ENCODE results near the gene PRUNE2. TPM values are rescaled to one million over a fixed set of nuclear protein-coding genes. Genes with fewer than 3 reads are reported as not detected.

Gene PRUNE2
- total RNA-seq, 1 experiment from 2014 or later, result 0.48 TPM

DNA sequence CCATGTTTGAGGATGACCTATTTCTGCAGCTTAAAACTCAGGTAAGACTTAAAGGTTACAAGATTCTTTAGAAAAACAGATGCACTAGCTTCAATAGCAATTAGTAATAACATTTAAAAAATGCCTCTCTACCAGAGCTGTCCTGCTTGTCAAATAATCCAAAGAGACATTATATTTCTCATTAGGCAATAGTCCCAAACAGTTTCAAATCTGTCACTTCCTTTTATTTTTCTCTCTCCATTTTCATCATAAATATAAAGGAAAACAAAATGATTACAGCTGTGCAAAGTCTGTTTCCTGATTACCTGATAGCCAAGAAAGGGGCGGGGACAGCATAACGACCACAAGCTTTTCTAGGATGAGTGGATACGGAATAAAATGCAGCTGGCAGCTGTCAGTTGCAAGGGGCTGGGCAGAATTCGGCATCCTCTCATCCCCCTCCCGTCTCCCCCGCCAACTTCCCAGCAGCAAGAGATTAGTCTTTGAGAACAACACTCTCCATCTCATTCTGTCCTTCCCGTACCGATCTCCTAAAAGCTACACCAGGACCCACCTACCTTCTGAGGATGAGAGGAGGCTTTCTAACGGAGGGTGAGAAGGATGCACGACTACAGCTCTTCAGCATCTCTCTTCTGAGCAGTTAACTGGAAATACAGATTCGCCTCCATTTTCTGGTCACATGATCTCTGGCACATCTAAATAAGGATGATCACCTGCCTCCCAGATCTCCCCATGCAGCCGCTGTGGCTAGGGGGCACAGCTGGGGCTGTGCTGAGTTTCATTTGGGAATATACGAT is 214.2 kb downstream of the PRUNE2 start:
- no peak for DNase-seq
- Histone ChIP-seq H4K20me1 (ENCODE audit: insufficient read depth, low read depth, low read length) (no peaks in the 10 kb centered on the region), H2AFZ (ENCODE audit: low read length) (peak overlapping the region; percentile 77), H3K4me1 (ENCODE audit: low read length) (no peaks in the 10 kb centered on the region), H3K9me3 (ENCODE audit: low read length) (no peaks in the 10 kb centered on the region), H3K9me2 (replicated peaks; ENCODE audit: insufficient read depth, low read length) (no peaks in the 10 kb centered on the region), H3K36me3 (ENCODE audit: insufficient read depth, low read length) (no peaks in the 10 kb centered on the region), H3K4me2 (ENCODE audit: low read depth, low read length, poor library complexity, severe bottlenecking) (peak overlapping the region; percentile 38), H3K27ac (ENCODE audit: low read length) (no peak overlapping the region), H3K4me3 (ENCODE audit: low read length) (peak overlapping the region; percentile 44; the same call in 1 of the 2 replicates), H3K79me2 (ENCODE audit: low read length) (no peaks in the 10 kb centered on the region), H3K27me3 (ENCODE audit: low read length) (no peaks in the 10 kb centered on the region), H3K9ac (ENCODE audit: low read length) (peak overlapping the region; percentile 26)

DNA sequence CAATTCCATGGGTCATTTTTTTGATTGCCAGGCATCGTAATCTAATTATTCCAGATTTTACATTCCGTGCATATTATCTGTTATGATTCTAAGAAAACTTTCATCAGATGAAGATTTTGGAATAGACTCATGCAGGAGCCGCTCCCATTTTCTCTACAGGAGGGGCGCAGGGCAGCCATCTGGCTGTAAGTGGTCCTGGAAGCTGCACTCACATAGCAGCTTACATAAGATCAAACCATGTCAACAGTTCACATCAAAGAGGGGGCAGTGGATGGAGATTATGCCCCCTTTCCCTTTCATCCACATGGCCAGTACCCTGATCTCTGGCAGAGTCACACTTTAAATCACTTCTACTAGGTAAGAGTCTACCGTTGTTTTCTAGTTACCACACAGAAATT is 214.9 kb downstream of the PRUNE2 start:
- Histone ChIP-seq H3K27me3 (ENCODE audit: low read length) (no peaks in the 10 kb centered on the region), H3K4me3 (ENCODE audit: low read length) (no peak overlapping the region), H2AFZ (ENCODE audit: low read length) (no peak overlapping the region), H4K20me1 (ENCODE audit: insufficient read depth, low read depth, low read length) (no peaks in the 10 kb centered on the region), H3K4me2 (ENCODE audit: low read depth, low read length, poor library complexity, severe bottlenecking) (no peak overlapping the region), H3K27ac (ENCODE audit: low read length) (no peak overlapping the region), H3K79me2 (ENCODE audit: low read length) (no peaks in the 10 kb centered on the region), H3K9me2 (replicated peaks; ENCODE audit: insufficient read depth, low read length) (no peaks in the 10 kb centered on the region), H3K4me1 (ENCODE audit: low read length) (no peaks in the 10 kb centered on the region), H3K9me3 (ENCODE audit: low read length) (no peaks in the 10 kb centered on the region), H3K9ac (ENCODE audit: low read length) (no peak overlapping the region), H3K36me3 (ENCODE audit: insufficient read depth, low read length) (no peaks in the 10 kb centered on the region)
- DNase-seq, result no peak

DNA sequence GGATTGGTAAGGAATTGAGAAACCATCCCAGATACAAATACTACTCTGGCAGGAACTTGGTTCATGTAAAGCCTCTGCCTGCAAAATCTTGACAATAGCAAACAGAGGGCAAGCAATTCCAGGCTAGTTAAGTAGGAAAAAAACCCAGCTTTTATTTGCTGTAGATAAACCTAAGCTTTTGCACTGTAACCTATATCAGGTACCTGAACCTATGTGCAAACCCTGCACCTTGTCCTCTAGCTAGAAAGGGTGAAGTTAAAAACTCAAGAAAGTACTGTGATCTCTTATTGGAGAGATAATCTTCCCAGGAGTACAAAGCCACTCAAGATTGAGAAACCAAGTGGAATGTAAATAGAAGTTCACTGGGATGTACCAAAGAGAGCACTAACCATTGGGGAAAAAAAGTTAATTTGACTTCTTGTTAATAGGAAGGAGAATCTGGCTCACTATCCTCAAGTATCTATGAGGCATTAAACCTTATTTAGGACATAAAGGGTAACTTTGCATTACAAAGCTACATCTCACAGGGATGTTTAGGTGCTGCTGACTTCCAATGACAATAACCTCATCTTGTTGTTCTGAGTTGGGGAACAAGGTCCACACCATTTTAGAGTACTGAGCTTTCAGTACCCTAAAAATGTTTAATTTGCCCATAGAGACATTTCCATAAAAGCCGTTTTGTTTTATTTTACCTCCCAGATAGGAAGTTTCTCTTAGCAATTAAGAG is 215.5 kb downstream of the PRUNE2 start:
- Histone ChIP-seq H3K9me3 (ENCODE audit: low read length) (no peaks in the 10 kb centered on the region), H3K36me3 (ENCODE audit: insufficient read depth, low read length) (no peaks in the 10 kb centered on the region), H3K4me1 (ENCODE audit: low read length) (no peaks in the 10 kb centered on the region), H3K9ac (ENCODE audit: low read length) (no peak overlapping the region), H3K4me2 (ENCODE audit: low read depth, low read length, poor library complexity, severe bottlenecking) (no peak overlapping the region), H3K79me2 (ENCODE audit: low read length) (no peaks in the 10 kb centered on the region), H2AFZ (ENCODE audit: low read length) (no peak overlapping the region), H4K20me1 (ENCODE audit: insufficient read depth, low read depth, low read length) (no peaks in the 10 kb centered on the region), H3K9me2 (replicated peaks; ENCODE audit: insufficient read depth, low read length) (no peaks in the 10 kb centered on the region), H3K27me3 (ENCODE audit: low read length) (no peaks in the 10 kb centered on the region), H3K4me3 (ENCODE audit: low read length) (no peak overlapping the region), H3K27ac (ENCODE audit: low read length) (no peak overlapping the region)
- DNase-seq, result no peak

DNA sequence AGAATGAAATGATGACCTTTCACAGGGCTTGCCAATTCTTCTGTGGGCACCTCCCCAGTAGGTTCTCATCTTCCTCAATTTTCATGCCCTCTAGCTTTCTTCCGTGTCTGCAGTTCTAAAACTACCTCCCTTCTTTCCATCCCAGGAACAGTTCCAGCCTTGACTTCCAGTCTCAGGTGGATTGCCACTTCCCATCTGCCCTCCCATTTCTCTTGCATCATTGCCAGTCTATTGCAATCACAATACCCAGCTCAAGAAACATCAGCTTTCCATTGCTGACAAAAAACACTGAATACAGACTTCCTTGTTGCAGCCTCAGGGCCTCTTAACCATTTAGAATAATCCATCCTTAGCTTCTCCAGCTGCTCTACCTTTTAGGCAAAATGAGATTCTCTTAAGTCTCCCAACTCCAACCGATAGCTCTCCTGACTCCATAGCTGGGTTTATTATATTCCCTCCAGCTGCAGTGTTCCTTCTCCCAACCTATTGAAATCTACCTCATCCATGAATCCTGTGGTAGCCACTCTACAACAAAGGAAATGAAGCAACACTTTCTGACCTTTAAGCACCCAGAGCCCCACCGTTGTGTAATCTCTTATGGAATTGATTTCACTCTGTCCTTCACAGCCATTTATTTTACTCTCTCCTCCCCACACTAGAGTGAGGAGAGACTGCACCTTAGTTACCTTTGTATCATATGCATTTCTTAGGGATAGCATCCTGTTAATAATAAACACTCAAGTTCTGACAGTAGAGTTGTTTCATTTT is 217.3 kb downstream of the PRUNE2 start:
- H3K9me3 ChIP-seq (ENCODE audit: low read length), result no peaks in the 10 kb centered on the region
- H3K9me2 ChIP-seq (replicated peaks; ENCODE audit: insufficient read depth, low read length), result no peaks in the 10 kb centered on the region
- H3K27me3 ChIP-seq (ENCODE audit: low read length), result no peaks in the 10 kb centered on the region
- H2AFZ ChIP-seq (ENCODE audit: low read length), result no peak overlapping the region
- no peak for DNase-seq
- H3K9ac ChIP-seq (ENCODE audit: low read length), result no peak overlapping the region
- H3K4me1 ChIP-seq (ENCODE audit: low read length), result no peaks in the 10 kb centered on the region
- no peak overlapping the region for H3K27ac ChIP-seq (ENCODE audit: low read length)
- no peaks in the 10 kb centered on the region for H3K79me2 ChIP-seq (ENCODE audit: low read length)
- H4K20me1 ChIP-seq (ENCODE audit: insufficient read depth, low read depth, low read length), result no peaks in the 10 kb centered on the region
- no peak overlapping the region for H3K4me2 ChIP-seq (ENCODE audit: low read depth, low read length, poor library complexity, severe bottlenecking)
- no peak overlapping the region for H3K4me3 ChIP-seq (ENCODE audit: low read length)
- no peaks in the 10 kb centered on the region for H3K36me3 ChIP-seq (ENCODE audit: insufficient read depth, low read length)

DNA sequence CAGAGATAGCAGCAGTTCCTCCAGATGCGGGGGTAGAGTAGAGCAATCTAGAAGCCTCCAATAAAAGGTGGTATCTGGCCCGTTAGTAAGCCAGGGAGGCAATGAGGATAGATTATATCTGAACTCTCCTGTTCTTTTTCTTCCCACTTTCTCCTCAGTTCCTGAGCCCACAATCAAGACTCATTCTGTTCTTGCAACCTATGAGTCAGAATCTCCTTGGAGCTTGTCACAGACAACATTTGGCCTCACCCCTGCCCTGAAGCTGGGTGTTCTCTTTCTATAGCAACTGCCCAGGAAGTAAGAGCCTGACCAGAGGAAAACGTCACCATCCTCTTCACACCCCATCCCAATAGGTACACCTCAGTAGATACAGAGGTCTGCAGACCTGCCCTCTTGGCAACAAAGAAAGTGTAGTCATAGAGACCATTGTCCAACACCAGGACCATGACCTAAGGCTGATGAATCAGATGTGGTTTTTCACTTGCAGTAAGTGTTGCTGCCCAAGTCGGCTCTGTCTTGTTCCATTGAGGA is 218.0 kb downstream of the PRUNE2 start:
- Histone ChIP-seq H3K27ac (ENCODE audit: low read length) (no peak overlapping the region), H3K9me2 (replicated peaks; ENCODE audit: insufficient read depth, low read length) (no peaks in the 10 kb centered on the region), H3K4me3 (ENCODE audit: low read length) (no peak overlapping the region), H2AFZ (ENCODE audit: low read length) (no peak overlapping the region), H3K36me3 (ENCODE audit: insufficient read depth, low read length) (no peaks in the 10 kb centered on the region), H3K9me3 (ENCODE audit: low read length) (no peaks in the 10 kb centered on the region), H3K27me3 (ENCODE audit: low read length) (no peaks in the 10 kb centered on the region), H3K4me2 (ENCODE audit: low read depth, low read length, poor library complexity, severe bottlenecking) (no peak overlapping the region), H3K79me2 (ENCODE audit: low read length) (no peaks in the 10 kb centered on the region), H3K4me1 (ENCODE audit: low read length) (no peaks in the 10 kb centered on the region), H3K9ac (ENCODE audit: low read length) (no peak overlapping the region), H4K20me1 (ENCODE audit: insufficient read depth, low read depth, low read length) (no peaks in the 10 kb centered on the region)
- no peak for DNase-seq

GRCh38 chr9:76686756-76687155 is 219.2 kb downstream of the PRUNE2 start:
- no peaks in the 10 kb centered on the region for H3K79me2 ChIP-seq (ENCODE audit: low read length)
- no peak overlapping the region for H3K9ac ChIP-seq (ENCODE audit: low read length)
- no peaks in the 10 kb centered on the region for H3K36me3 ChIP-seq (ENCODE audit: insufficient read depth, low read length)
- no peak overlapping the region for H2AFZ ChIP-seq (ENCODE audit: low read length)
- no peak for DNase-seq
- H3K4me1 ChIP-seq (ENCODE audit: low read length), result no peaks in the 10 kb centered on the region
- H3K9me2 ChIP-seq (replicated peaks; ENCODE audit: insufficient read depth, low read length), result no peaks in the 10 kb centered on the region
- no peaks in the 10 kb centered on the region for H3K27me3 ChIP-seq (ENCODE audit: low read length)
- no peak overlapping the region for H3K4me2 ChIP-seq (ENCODE audit: low read depth, low read length, poor library complexity, severe bottlenecking)
- no peak overlapping the region for H3K4me3 ChIP-seq (ENCODE audit: low read length)
- no peak overlapping the region for H3K27ac ChIP-seq (ENCODE audit: low read length)
- H4K20me1 ChIP-seq (ENCODE audit: insufficient read depth, low read depth, low read length), result no peaks in the 10 kb centered on the region
- H3K9me3 ChIP-seq (ENCODE audit: low read length), result no peaks in the 10 kb centered on the region

- no peak overlapping the region for H3K4me2 ChIP-seq (ENCODE audit: low read depth, low read length, poor library complexity, severe bottlenecking)
- no peaks in the 10 kb centered on the region for H3K4me1 ChIP-seq (ENCODE audit: low read length)
- no peak for DNase-seq
- no peaks in the 10 kb centered on the region for H3K79me2 ChIP-seq (ENCODE audit: low read length)
- H2AFZ ChIP-seq (ENCODE audit: low read length), result no peak overlapping the region
- no peaks in the 10 kb centered on the region for H3K36me3 ChIP-seq (ENCODE audit: insufficient read depth, low read length)
- no peaks in the 10 kb centered on the region for H3K9me3 ChIP-seq (ENCODE audit: low read length)
- H3K27me3 ChIP-seq (ENCODE audit: low read length), result no peaks in the 10 kb centered on the region; the same call in 1 of the 2 replicates
- H3K4me3 ChIP-seq (ENCODE audit: low read length), result no peak overlapping the region
- no peak overlapping the region for H3K9ac ChIP-seq (ENCODE audit: low read length)
- H4K20me1 ChIP-seq (ENCODE audit: insufficient read depth, low read depth, low read length), result no peaks in the 10 kb centered on the region
- H3K9me2 ChIP-seq (replicated peaks; ENCODE audit: insufficient read depth, low read length), result no peaks in the 10 kb centered on the region
- no peak overlapping the region for H3K27ac ChIP-seq (ENCODE audit: low read length)
Measured at GRCh38 chr9:76684213-76684612, 221.7 kb downstream of the PRUNE2 start.

DNA sequence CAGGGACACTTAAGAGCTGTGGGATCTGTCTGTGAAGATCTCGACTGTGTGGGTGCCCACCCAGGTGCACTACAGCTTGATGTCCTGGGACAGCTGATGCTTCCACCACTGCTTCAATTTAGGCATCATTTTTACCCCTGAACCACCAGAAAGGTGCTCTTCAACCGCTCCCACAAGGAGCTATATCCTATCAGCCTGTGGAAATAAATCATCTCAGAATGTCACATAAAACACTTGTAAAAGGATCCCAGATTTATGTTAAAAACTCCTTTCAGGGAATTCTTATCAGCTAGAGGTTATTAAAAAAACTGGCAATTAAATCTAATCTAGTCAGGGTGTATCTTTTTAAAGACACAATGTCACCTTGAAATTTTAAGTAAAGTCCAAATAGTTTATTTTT is 224.4 kb downstream of the PRUNE2 start:
- Histone ChIP-seq H3K4me1 (ENCODE audit: low read length) (no peaks in the 10 kb centered on the region), H3K79me2 (ENCODE audit: low read length) (no peaks in the 10 kb centered on the region), H3K9ac (ENCODE audit: low read length) (no peak overlapping the region), H3K4me3 (ENCODE audit: low read length) (no peak overlapping the region), H3K9me2 (replicated peaks; ENCODE audit: insufficient read depth, low read length) (no peaks in the 10 kb centered on the region), H3K27me3 (ENCODE audit: low read length) (no peaks in the 10 kb centered on the region; the same call in 1 of the 2 replicates), H3K9me3 (ENCODE audit: low read length) (no peaks in the 10 kb centered on the region), H3K27ac (ENCODE audit: low read length) (no peak overlapping the region), H3K36me3 (ENCODE audit: insufficient read depth, low read length) (no peaks in the 10 kb centered on the region), H2AFZ (ENCODE audit: low read length) (no peak overlapping the region), H3K4me2 (ENCODE audit: low read depth, low read length, poor library complexity, severe bottlenecking) (no peak overlapping the region), H4K20me1 (ENCODE audit: insufficient read depth, low read depth, low read length) (no peaks in the 10 kb centered on the region)
- DNase-seq, result no peak

Measured in Karpas-422 (cell line).